Umbilical cord (tissue), 2 donors: Measurements from ENCODE around the gene PDHX. TPM values are rescaled to one million over a fixed set of nuclear protein-coding genes. Genes with fewer than 3 reads are reported as not detected.

Experiments
- DNase-seq: peaks from one replicate; pipeline ENCODE4 v3.0.0-alpha.2; 2015; ENCODE audit warnings: low spot score
- total RNA-seq: library from RNA; depleted of rRNA; stranded (reverse); fragments of >200 nt; gene quantifications from one replicate; pipeline ENCODE4 v1.2.3, GENCODE V29; 2014; ENCODE audit warnings: low replicate concordance; ENCODE audit not compliant: insufficient read depth

Gene PDHX
- total RNA-seq, 1 donor from 2014 or later: 39.2 TPM

GRCh38 chr11:35045236-35045820 lies 128.9 kb downstream of the PDHX start:
- peak; percentile 62 for DNase-seq

Other genes starting within 250 kb of the PDHX start
- 28.9 TPM for gene APIP, start 239 bp upstream of the PDHX start, total RNA-seq
- 68.4 TPM for gene CD44, start 222.6 kb downstream of the PDHX start, total RNA-seq